Hematopoietic multipotent progenitor cell treated with erythropoietin and hydrocortisone succinate and interleukin-3 and kit ligand, for 6 days (in vitro differentiated cells): ENCODE measurements around the gene VWA2.
A peak's percentile ranks its signal among the peaks of the same experiment; 100 is the strongest.

Experiments used
- DNase-seq: peaks from one replicate; pipeline ENCODE4 v3.0.0-alpha.2; 2015

VWA2 gene

DNA sequence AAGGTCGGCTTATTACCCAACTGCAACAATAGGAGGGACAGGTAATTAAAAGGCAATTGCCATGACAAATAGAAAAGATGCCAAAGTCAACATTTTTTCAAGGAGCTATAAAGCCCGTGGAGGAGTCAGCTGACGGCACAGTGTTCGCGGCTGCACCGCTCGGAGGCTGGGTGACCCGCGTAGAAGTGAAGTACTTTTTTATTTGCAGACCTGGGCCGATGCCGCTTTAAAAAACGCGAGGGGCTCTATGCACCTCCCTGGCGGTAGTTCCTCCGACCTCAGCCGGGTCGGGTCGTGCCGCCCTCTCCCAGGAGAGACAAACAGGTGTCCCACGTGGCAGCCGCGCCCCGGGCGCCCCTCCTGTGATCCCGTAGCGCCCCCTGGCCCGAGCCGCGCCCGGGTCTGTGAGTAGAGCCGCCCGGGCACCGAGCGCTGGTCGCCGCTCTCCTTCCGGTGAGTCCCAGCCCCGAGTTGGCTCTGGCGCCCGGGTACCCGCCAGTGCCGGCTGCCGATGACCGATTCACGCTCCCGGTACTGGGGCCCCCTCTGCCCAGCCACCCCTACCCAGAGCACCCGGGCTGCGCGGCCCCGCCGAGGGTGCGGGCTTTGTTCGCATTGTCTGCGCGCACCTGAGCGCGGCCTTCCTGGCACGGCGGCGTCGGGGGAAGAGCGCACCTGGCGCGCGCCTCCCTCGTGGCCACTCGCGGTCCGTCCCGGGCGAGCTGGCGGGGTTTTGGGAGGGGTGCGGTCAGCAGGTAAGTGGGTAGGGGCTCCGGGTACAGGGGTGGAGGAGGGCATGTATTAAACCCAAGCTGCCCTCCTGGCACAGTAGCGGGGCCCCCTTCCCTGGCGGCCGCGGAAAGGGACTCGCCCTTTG lies at the start of gene VWA2:
VWA2 (plus strand) TSS at position 138 of the 877 bp plus-strand sequence. CDS start 9,460 bp downstream, outside the sequence.
- peak; percentile 28 for DNase-seq

DNA sequence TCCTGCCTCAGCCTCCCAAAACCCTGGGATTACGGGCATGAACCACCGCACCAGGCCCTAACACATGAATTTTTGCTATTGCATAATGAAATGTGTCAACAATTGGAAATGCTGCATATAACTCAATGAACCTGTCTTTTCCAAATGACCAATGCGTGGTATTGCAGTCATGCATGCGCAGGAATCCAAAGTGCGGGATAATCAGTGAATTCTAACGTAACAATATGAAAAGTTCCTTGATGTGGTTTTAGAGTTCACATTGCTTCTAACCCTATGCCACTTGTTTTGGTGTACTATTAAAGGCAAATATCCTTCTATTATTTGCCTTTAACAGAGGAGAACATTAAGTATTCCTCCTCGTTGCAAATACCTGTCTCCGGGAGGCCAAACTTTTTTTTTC lies 49.4 kb upstream of the VWA2 start:
- no peak for DNase-seq

- no peak for DNase-seq
Measured at GRCh38 chr10:114195079-114195478, 44.0 kb upstream of the VWA2 start.

- DNase-seq, result no peak
Measured at GRCh38 chr10:114199239-114199638, 39.8 kb upstream of the VWA2 start.

- DNase-seq, result no peak
Measured at GRCh38 chr10:114202812-114203211, 36.2 kb upstream of the VWA2 start.

- no peak for DNase-seq
Measured at GRCh38 chr10:114206902-114207301, 32.2 kb upstream of the VWA2 start.

DNA sequence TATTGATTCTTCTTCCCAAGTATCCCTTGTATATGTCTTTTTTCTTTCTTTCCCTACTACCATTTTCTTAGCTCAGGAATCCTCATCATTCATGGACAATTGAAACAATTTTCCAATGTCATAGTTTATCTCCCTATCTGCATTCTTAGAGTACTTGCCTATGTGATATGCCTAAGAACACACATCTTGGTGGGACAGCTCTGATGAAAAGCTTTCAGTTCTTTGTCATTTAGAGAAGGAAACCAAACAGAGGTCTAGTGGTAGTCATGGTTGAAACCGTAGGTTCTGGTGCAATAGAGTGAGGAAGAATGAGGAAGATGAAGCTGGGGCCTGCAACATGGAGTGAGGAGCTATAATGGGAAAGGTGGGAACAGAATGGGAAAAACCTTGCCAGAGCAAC lies 31.7 kb upstream of the VWA2 start:
- DNase-seq, result no peak

- no peak for DNase-seq
Measured at GRCh38 chr10:114208351-114208750, 30.7 kb upstream of the VWA2 start.

DNA sequence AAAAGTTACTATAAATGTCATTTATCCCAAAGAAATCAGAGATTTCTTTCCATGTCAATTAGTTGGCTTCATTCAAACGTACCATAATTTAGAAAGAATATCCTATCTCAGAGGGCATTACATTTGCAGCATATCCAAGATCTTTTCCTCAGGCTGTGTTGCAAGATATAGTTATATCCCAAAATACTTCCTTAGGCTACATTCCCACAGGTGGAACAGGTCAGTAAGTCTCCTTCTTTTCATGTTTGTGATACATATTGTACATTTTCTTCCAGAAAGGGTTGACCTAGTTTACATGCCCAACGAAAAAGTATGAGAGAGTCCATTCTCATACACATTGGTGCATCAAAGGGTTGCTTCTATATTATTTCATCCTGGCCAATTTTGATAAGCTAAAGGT lies 26.9 kb upstream of the VWA2 start:
- DNase-seq, result no peak

DNA sequence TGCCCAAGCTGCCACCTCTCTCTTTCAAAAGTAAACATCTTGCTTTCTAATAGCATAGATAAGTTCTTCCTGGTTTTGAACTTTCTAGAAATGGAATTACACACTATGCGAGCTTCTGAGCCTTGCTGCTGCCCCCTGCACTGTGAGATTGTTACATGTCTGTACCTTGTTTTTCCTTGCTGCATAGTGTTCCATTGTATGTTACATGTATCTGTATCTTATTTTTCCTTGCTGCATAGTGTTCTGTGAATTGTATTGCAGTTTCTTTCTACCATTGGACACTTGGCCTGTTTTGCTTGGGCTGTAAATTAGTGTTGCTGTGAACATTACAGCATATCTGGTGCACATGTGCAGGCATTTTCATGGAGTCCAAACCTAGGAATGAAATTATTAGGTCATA lies 24.0 kb upstream of the VWA2 start:
- DNase-seq, result no peak

- DNase-seq, result no peak
Measured at GRCh38 chr10:114220281-114220680, 18.8 kb upstream of the VWA2 start.

DNA sequence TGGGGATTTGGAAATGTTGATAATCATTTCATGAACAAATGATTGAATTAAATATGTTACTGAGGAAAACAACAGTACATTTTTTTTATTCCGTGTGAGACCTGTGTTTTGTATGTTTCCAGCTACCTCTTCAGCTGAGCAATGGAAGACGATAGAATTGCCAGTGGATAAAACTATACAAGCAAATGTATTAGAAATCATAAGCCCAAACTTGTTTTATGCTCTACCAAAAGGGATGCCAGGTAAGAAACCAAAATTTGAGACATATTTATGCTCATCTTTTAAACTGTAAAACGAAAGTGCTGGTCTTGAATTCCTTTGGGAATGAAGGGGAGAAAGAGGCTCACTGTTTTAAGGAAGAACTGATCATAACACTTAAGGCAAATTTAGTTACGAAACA lies 17.8 kb upstream of the VWA2 start:
- no peak for DNase-seq

DNA sequence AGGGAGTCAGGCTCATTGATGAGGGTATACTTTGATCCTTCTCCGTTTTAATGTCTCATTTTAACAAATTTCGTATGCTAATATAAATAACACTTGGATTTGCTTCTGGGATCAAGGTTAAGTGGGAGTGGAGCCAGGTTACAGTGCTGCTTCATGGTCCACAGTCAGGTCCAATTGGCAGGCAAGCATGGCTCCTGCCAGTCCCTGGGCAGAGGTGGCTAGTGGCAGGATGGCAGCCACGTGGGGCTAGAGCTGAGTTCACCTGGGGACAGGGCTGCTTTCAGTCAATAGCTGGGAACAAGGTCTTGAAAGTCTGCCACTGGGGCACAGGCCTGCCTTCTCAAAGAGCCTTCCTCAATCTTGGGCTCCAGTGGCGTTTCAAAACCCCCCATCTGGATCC lies 16.0 kb upstream of the VWA2 start:
- no peak for DNase-seq

DNA sequence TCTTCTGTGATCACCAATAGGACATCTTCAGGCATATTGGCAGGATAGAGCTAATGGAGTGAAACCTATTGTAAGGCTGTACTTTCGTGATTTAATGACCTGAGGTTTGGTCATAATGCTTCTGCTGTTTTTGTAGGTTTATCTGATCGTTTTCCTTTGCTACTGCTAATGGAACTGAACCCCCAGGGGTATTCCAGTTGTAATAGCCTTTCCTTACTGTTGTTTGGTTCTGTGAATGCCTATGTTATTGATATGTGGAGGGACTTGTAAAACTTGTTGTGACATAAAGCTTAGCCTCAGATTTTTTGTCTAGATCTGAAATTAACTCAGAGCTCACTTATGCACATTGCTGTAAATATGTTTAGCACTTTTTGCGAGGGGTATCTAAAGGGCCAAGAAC lies 10.9 kb upstream of the VWA2 start:
- no peak for DNase-seq

DNA sequence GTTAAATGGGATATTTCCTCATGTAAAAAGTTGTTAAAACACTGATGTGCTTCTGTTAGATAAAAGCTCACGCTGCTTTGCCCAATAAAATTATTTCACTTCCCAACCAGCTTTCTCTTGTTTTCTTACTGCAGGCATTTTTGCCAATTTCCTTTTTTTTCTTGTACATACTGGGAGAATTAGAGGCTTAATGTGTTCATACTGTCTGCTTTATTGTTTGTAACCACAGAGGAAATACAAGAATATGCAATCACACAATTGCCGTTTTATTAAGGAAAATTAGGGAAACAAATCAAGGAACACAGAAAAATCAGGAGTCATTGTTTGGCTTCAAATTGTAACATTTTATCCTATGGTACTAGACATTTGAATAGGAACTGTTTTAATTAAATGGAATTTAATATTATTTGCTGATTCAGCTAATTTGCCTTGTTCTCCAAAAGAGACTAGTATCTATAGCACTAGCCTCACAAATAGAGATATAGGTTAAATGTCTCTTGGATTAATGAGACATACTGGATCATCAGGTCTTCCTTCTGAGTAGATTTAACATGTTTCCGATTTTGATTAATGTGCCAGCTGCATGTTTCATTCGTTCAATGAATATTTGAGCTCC lies 6.4 kb upstream of the VWA2 start:
- no peak for DNase-seq

- no peak for DNase-seq
Measured at GRCh38 chr10:114233482-114233881, 5.6 kb upstream of the VWA2 start.

DNA sequence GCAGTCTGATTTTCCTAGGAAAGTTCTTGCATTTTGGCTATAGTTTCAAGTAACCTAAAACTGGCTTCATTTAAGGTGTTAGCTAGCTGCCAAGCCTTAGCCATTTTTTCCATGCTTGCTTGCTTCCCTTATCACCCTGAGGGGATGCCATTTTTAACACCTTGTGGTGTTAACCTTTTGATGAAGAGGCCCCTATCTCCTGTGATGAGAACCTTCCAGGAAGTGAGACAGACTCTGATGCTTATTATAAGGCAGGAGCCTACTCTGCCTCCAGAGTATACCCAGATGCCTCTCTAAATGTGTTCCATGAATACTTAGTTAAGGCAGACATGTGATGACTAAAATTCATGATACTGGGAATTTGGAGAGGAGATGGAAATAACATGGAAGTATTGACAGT lies 4.9 kb upstream of the VWA2 start:
- no peak for DNase-seq

GRCh38 chr10:114239994-114240345 lies 916 bp downstream of the VWA2 start:
- no peak for DNase-seq

DNA sequence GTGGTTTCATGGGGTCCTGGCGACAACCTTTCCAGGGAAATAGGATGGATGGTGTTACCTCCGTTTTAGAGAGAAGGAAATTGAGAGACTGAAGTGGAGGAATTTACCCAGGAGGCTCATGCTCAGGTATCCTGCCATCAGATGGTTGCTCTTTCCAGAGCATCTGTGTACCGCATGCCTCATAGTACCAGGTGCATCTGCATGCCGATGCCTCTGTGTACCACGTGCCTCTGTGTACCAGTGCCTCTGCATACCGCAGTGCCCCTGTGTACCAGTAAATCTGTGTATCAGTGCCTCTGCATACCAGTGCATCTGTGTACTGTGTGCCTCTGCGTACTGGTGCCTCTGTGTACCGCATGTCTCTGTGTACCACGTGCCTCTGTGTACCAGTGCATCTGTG lies 3.2 kb downstream of the VWA2 start:
- DNase-seq, result no peak

GRCh38 chr10:114243661-114244060 lies 4.6 kb downstream of the VWA2 start:
- no peak for DNase-seq

DNA sequence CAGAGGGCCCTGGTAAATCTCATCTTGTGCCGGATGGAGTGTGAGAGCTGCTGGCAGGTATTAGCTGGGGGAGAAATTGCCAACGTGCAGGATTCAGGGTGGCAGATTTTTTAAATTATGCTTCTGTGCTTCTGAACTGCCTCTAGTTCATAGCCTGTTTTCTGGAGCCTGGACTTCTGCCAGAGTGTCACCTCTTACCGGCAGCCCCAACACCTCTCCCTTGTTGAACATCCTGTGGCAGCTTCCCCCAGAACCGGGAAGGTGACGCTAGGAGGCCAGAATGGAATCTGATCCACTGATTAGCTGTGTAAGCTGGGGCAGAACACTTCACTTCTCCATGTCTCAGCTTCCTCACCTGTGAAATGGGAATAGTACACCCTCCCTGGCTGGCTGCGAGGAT lies 5.1 kb downstream of the VWA2 start:
- no peak for DNase-seq

GRCh38 chr10:114245121-114245791 lies 6.2 kb downstream of the VWA2 start:
- no peak for DNase-seq

DNA sequence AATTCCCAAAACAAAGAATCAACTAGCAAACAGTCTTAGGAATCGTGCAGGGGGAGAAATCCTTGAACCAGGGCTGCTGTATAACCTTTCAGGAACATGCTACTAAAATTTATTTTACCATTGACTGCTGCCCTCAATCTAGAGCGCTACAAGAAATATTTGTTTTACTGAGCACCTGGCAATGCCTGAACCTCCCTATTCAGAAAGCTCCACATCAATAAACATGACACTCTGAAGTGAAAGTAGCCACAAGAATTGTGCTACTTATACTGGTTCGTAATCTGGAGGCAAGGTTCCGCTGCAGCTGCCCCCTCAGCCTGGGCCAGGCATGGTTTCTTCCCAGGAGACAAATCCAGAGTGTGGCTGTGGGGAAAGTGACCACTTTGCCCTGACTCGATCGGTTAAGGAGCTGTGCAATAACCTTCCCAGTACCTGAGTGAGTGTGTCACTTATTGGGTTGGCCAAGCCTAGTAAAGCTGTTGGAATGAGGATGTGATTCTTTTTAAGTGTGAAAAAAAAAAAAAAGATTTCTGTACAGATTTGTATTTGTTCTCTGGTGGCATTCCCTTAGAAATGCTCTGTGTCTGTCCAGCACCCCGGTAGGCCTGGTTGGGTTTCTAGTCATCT lies 7.7 kb downstream of the VWA2 start:
- DNase-seq, result no peak

DNA sequence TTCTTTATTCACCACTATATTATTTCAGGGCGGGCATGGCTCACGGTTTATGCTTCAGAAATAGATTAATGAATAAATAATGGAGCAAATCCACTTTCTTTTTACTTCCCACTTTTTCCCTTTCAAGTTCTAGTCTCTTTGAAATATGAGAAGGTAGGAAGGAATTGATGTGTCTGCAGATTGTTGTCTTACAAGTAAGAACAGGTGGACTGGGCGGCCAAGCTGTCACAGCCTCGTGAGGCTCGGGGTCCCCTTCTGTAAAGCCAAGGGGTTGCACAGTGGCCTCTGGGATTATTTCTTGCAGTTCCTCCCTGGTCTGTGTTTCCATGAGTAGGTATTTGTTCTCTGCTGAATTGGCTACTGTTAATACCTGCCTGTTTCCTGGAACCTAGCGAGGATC lies 11.2 kb downstream of the VWA2 start:
- DNase-seq, result no peak
